ENCODE data around the gene CSNK1G1.

CSNK1G1 gene

GRCh38 chr15:64324165-64324877 lies 31.7 kb downstream of the CSNK1G1 start:
- H3K4me1 ChIP-seq (ENCODE audit: insufficient read depth, low read length), result no peaks in the 10 kb centered on the region
- no peaks in the 10 kb centered on the region for H3K27me3 ChIP-seq (ENCODE audit: insufficient read depth, low read length)
- no peaks in the 10 kb centered on the region for H3K9me3 ChIP-seq (ENCODE audit: insufficient read depth, low read depth, low read length)
- no peaks in the 10 kb centered on the region for H3K36me3 ChIP-seq (ENCODE audit: insufficient read depth, low read depth, low read length)
- no peak overlapping the region for H3K4me3 ChIP-seq (ENCODE audit: low read length)
- no peak overlapping the region for H3K9ac ChIP-seq (ENCODE audit: low read depth, low read length)
- H3K27ac ChIP-seq (ENCODE audit: low read length), result no peak overlapping the region

GRCh38 chr15:64315216-64315615 lies 40.8 kb downstream of the CSNK1G1 start:
- Histone ChIP-seq H3K4me1 (ENCODE audit: insufficient read depth, low read length) (peaks cover 4% of the 10 kb centered on the region; the same call in 1 of the 2 replicates), H3K27me3 (ENCODE audit: insufficient read depth, low read length) (no peaks in the 10 kb centered on the region), H3K27ac (ENCODE audit: low read length) (no peak overlapping the region), H3K36me3 (ENCODE audit: insufficient read depth, low read depth, low read length) (no peaks in the 10 kb centered on the region), H3K9ac (ENCODE audit: low read depth, low read length) (no peak overlapping the region), H3K9me3 (ENCODE audit: insufficient read depth, low read depth, low read length) (no peaks in the 10 kb centered on the region), H3K4me3 (ENCODE audit: low read length) (no peak overlapping the region)

- Histone ChIP-seq H3K9me3 (ENCODE audit: insufficient read depth, low read depth, low read length) (no peaks in the 10 kb centered on the region), H3K27ac (ENCODE audit: low read length) (no peak overlapping the region), H3K9ac (ENCODE audit: low read depth, low read length) (no peak overlapping the region), H3K27me3 (ENCODE audit: insufficient read depth, low read length) (no peaks in the 10 kb centered on the region), H3K4me3 (ENCODE audit: low read length) (no peak overlapping the region), H3K36me3 (ENCODE audit: insufficient read depth, low read depth, low read length) (no peaks in the 10 kb centered on the region), H3K4me1 (ENCODE audit: insufficient read depth, low read length) (peaks cover 4% of the 10 kb centered on the region; the same call in 1 of the 2 replicates)
Measured at GRCh38 chr15:64314456-64314855, 41.5 kb downstream of the CSNK1G1 start.

- Histone ChIP-seq H3K36me3 (ENCODE audit: insufficient read depth, low read depth, low read length) (no peaks in the 10 kb centered on the region), H3K27me3 (ENCODE audit: insufficient read depth, low read length) (no peaks in the 10 kb centered on the region), H3K9ac (ENCODE audit: low read depth, low read length) (no peak overlapping the region), H3K4me3 (ENCODE audit: low read length) (no peak overlapping the region), H3K9me3 (ENCODE audit: insufficient read depth, low read depth, low read length) (peaks cover 2% of the 10 kb centered on the region; the same call in 1 of the 2 replicates), H3K27ac (ENCODE audit: low read length) (no peak overlapping the region), H3K4me1 (ENCODE audit: insufficient read depth, low read length) (peaks cover 4% of the 10 kb centered on the region; the same call in 1 of the 2 replicates)
Measured at GRCh38 chr15:64311566-64311965, 44.4 kb downstream of the CSNK1G1 start.

GRCh38 chr15:64310036-64310435 lies 45.9 kb downstream of the CSNK1G1 start:
- no peak overlapping the region for H3K9ac ChIP-seq (ENCODE audit: low read depth, low read length)
- H3K4me1 ChIP-seq (ENCODE audit: insufficient read depth, low read length), result peaks cover 10% of the 10 kb centered on the region; the same call in 1 of the 2 replicates
- no peak overlapping the region for H3K4me3 ChIP-seq (ENCODE audit: low read length)
- no peak overlapping the region for H3K27ac ChIP-seq (ENCODE audit: low read length)
- H3K9me3 ChIP-seq (ENCODE audit: insufficient read depth, low read depth, low read length), result peaks cover 4% of the 10 kb centered on the region; the same call in 1 of the 2 replicates
- H3K36me3 ChIP-seq (ENCODE audit: insufficient read depth, low read depth, low read length), result no peaks in the 10 kb centered on the region
- H3K27me3 ChIP-seq (ENCODE audit: insufficient read depth, low read length), result no peaks in the 10 kb centered on the region

DNA sequence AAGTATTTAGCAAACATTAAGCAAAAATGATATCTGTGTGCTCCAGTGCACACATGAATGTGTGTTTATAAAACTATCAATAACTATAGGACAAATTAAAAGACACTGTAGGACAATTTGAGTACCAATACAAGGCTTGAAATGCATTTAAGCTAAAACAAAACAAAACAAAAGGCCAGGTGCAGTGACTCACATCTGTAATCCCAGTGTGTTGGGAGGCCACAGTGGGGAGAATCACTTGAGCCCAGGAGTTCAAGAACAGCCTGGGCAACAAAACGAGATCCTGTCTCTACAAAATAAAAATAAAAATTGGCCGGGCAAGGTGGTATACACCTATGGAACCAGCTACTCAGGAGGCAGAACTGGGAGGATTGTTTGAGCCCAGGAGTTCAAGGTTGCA lies 50.7 kb downstream of the CSNK1G1 start:
- Histone ChIP-seq H3K36me3 (ENCODE audit: insufficient read depth, low read depth, low read length) (0 out of 2 replicates have a peak, but pooled peaks cover 4% of the 10 kb centered on the region), H3K27ac (ENCODE audit: low read length) (peak overlapping the region; percentile 36), H3K4me3 (ENCODE audit: low read length) (no peak overlapping the region), H3K27me3 (ENCODE audit: insufficient read depth, low read length) (no peaks in the 10 kb centered on the region), H3K4me1 (ENCODE audit: insufficient read depth, low read length) (peaks cover 10% of the 10 kb centered on the region; the same call in 1 of the 2 replicates), H3K9ac (ENCODE audit: low read depth, low read length) (no peak overlapping the region), H3K9me3 (ENCODE audit: insufficient read depth, low read depth, low read length) (peaks cover 4% of the 10 kb centered on the region; the same call in 1 of the 2 replicates)

- H3K27ac ChIP-seq (ENCODE audit: low read length), result no peak overlapping the region
- peaks cover 4% of the 10 kb centered on the region; the same call in 1 of the 2 replicates for H3K4me1 ChIP-seq (ENCODE audit: insufficient read depth, low read length)
- H3K36me3 ChIP-seq (ENCODE audit: insufficient read depth, low read depth, low read length), result no peaks in the 10 kb centered on the region
- H3K9ac ChIP-seq (ENCODE audit: low read depth, low read length), result no peak overlapping the region
- H3K9me3 ChIP-seq (ENCODE audit: insufficient read depth, low read depth, low read length), result no peaks in the 10 kb centered on the region
- H3K4me3 ChIP-seq (ENCODE audit: low read length), result no peak overlapping the region
- H3K27me3 ChIP-seq (ENCODE audit: insufficient read depth, low read length), result no peaks in the 10 kb centered on the region
Measured at GRCh38 chr15:64289550-64289949, 66.4 kb downstream of the CSNK1G1 start.

DNA sequence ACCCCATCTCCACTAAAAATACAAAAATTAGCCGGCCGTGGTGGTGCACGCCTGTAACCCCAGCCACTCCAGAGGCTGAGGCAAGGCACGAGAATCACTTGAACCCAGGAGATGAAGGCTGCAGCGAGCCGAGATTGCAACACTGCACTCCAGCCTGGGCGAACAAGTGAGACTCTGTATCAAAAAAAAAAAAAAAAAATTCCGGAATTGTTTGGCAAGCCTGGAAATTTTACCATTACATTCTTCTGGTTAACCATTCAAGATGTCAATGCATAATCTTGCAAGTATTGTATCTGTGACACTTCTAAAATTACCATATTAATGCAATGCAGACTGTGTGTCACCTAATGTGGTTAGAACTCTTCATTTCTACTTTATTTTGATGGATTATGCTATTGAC lies 67.0 kb downstream of the CSNK1G1 start:
- Histone ChIP-seq H3K4me1 (ENCODE audit: insufficient read depth, low read length) (peaks cover 4% of the 10 kb centered on the region; the same call in 1 of the 2 replicates), H3K9ac (ENCODE audit: low read depth, low read length) (no peak overlapping the region), H3K27me3 (ENCODE audit: insufficient read depth, low read length) (no peaks in the 10 kb centered on the region), H3K36me3 (ENCODE audit: insufficient read depth, low read depth, low read length) (no peaks in the 10 kb centered on the region), H3K27ac (ENCODE audit: low read length) (no peak overlapping the region), H3K4me3 (ENCODE audit: low read length) (no peak overlapping the region), H3K9me3 (ENCODE audit: insufficient read depth, low read depth, low read length) (no peaks in the 10 kb centered on the region)

DNA sequence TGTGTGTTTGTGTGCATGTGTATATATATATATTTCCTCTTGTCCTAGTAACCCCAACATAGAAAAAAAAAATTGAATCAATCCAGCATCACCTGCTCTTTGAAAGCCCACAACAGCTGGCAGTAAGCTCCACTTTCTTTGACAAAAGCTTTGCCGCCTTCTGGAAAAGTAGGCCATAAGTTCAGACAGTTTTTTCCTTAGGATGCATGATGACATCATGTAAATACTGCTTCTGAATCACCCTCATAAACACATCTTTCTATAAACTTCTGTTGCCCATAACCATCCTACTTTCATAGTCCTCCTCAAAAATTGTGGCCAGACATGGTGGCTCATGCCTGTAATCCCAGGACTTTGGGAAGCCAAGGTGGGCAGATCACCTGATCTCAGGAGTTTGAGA lies 67.4 kb downstream of the CSNK1G1 start:
- no peaks in the 10 kb centered on the region for H3K9me3 ChIP-seq (ENCODE audit: insufficient read depth, low read depth, low read length)
- H3K4me3 ChIP-seq (ENCODE audit: low read length), result no peak overlapping the region
- no peak overlapping the region for H3K27ac ChIP-seq (ENCODE audit: low read length)
- no peak overlapping the region for H3K9ac ChIP-seq (ENCODE audit: low read depth, low read length)
- H3K4me1 ChIP-seq (ENCODE audit: insufficient read depth, low read length), result peaks cover 4% of the 10 kb centered on the region; the same call in 1 of the 2 replicates
- H3K27me3 ChIP-seq (ENCODE audit: insufficient read depth, low read length), result no peaks in the 10 kb centered on the region
- no peaks in the 10 kb centered on the region for H3K36me3 ChIP-seq (ENCODE audit: insufficient read depth, low read depth, low read length)

DNA sequence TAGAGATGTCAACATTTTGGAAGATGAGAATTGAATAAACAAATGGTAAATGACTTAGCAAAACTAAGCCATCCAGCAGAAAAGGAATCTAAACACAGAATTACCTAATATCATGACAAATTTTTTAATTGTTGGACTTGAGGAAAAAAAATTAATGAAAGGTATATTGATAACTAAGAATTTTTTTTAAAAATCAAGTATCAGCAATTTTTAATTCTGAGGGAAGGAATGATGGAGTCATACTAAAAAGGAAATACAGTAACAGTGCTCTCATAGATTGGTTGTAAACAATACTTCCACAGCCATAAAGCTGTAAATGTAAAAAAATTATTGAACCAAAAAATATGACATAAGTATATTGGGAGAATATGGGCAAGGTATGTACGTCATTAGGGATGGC lies 68.0 kb downstream of the CSNK1G1 start:
- H3K27ac ChIP-seq (ENCODE audit: low read length), result no peak overlapping the region
- H3K9ac ChIP-seq (ENCODE audit: low read depth, low read length), result no peak overlapping the region
- peaks cover 4% of the 10 kb centered on the region; the same call in 1 of the 2 replicates for H3K4me1 ChIP-seq (ENCODE audit: insufficient read depth, low read length)
- no peak overlapping the region for H3K4me3 ChIP-seq (ENCODE audit: low read length)
- no peaks in the 10 kb centered on the region for H3K36me3 ChIP-seq (ENCODE audit: insufficient read depth, low read depth, low read length)
- H3K27me3 ChIP-seq (ENCODE audit: insufficient read depth, low read length), result no peaks in the 10 kb centered on the region
- no peaks in the 10 kb centered on the region for H3K9me3 ChIP-seq (ENCODE audit: insufficient read depth, low read depth, low read length)

DNA sequence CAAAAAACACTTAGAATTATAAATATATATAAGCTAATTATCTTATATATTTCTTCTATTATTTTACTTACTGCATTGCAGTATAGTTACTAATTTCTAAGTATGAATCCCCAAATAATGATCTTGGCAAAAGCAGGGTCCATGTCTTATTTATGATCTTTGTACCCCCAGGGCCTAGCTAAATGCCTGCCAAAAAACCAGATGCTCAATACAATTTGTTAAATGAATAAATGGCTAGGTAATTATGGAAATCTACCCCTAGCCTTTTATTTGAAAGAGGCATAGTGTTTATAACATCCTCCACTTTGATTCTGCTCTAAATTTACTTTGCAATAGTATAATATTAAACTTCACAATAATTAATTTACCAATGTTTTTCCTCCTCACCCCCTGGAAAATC lies 69.5 kb downstream of the CSNK1G1 start:
- Histone ChIP-seq H3K36me3 (ENCODE audit: insufficient read depth, low read depth, low read length) (no peaks in the 10 kb centered on the region), H3K4me1 (ENCODE audit: insufficient read depth, low read length) (peaks cover 4% of the 10 kb centered on the region; the same call in 1 of the 2 replicates), H3K9ac (ENCODE audit: low read depth, low read length) (no peak overlapping the region), H3K27me3 (ENCODE audit: insufficient read depth, low read length) (no peaks in the 10 kb centered on the region), H3K4me3 (ENCODE audit: low read length) (no peak overlapping the region), H3K9me3 (ENCODE audit: insufficient read depth, low read depth, low read length) (no peaks in the 10 kb centered on the region), H3K27ac (ENCODE audit: low read length) (no peak overlapping the region)

DNA sequence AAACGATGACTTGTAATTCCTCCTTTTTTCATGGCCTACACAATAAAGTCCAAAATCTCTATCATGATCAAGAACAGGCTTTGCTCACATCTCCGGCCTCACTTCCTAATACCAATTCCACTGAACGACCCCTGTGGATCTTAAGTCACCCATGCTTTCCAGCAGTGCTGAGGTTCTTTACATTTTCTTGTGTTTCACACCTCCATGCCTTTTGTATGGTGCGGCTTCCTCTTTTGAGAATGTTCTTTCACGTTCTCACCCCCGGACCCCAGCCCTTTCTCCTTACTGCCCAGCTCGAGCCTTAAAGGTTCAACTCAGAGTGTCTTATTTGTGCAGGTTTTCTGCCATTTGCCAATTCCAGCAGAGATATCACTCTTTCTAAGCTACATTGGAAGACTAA lies 70.1 kb downstream of the CSNK1G1 start:
- no peak overlapping the region for H3K9ac ChIP-seq (ENCODE audit: low read depth, low read length)
- no peaks in the 10 kb centered on the region for H3K9me3 ChIP-seq (ENCODE audit: insufficient read depth, low read depth, low read length)
- no peak overlapping the region for H3K4me3 ChIP-seq (ENCODE audit: low read length)
- no peaks in the 10 kb centered on the region for H3K27me3 ChIP-seq (ENCODE audit: insufficient read depth, low read length)
- H3K4me1 ChIP-seq (ENCODE audit: insufficient read depth, low read length), result peaks cover 4% of the 10 kb centered on the region; the same call in 1 of the 2 replicates
- no peak overlapping the region for H3K27ac ChIP-seq (ENCODE audit: low read length)
- H3K36me3 ChIP-seq (ENCODE audit: insufficient read depth, low read depth, low read length), result no peaks in the 10 kb centered on the region
